Measurements from ENCODE around the gene LASP1NB.

LASP1NB gene

GRCh38 chr17:38918129-38918913 lies 7.1 kb upstream of the LASP1NB start:
- H3K27ac ChIP-seq, result peak overlapping the region in 1 of 2 donors; percentile 83
- H3K36me3 ChIP-seq, result peaks cover 47% of the 10 kb centered on the region
- no peak overlapping the region for H3K4me3 ChIP-seq
- TF ChIP-seq CTCF (IDR thresholded peaks at IDR 0.05), result no peak
- peaks cover 5 to 43% of the 10 kb centered on the region in 2 donors for H3K4me1 ChIP-seq (ENCODE audit: control insufficient read depth in 1 of 2, low read depth in 2 of 2)
- no peak for DNase-seq (ENCODE audit: low spot score)
- no peaks in the 10 kb centered on the region for H3K27me3 ChIP-seq (replicated peaks; ENCODE audit: insufficient read depth)
- no peak for ATAC-seq (ENCODE audit: insufficient number of reproducible peaks, low FRiP score, low read depth)
- H3K9me3 ChIP-seq, result no peaks in the 10 kb centered on the region

GRCh38 chr17:38918916-38919315 lies 6.5 kb upstream of the LASP1NB start:
- ATAC-seq (ENCODE audit: insufficient number of reproducible peaks, low FRiP score, low read depth) (no peak), DNase-seq (ENCODE audit: low spot score) (no peak)
- peak overlapping the region; percentile 6 to 83 for H3K27ac ChIP-seq
- peaks cover 5 to 44% of the 10 kb centered on the region in 2 donors for H3K4me1 ChIP-seq (ENCODE audit: control insufficient read depth in 1 of 2, low read depth in 2 of 2)
- no peaks in the 10 kb centered on the region for H3K9me3 ChIP-seq
- H3K27me3 ChIP-seq (replicated peaks; ENCODE audit: insufficient read depth), result no peaks in the 10 kb centered on the region
- H3K36me3 ChIP-seq, result peaks cover 46% of the 10 kb centered on the region
- no peak overlapping the region for H3K4me3 ChIP-seq
- no peak for TF ChIP-seq CTCF (IDR thresholded peaks at IDR 0.05)

GRCh38 chr17:38919316-38920078 lies 5.9 kb upstream of the LASP1NB start:
- TF ChIP-seq CTCF (IDR thresholded peaks at IDR 0.05), result no peak
- H3K36me3 ChIP-seq, result peaks cover 41% of the 10 kb centered on the region
- peaks cover 5 to 44% of the 10 kb centered on the region in 2 donors for H3K4me1 ChIP-seq (ENCODE audit: control insufficient read depth in 1 of 2, low read depth in 2 of 2)
- peak overlapping the region; percentile 74 to 83 for H3K27ac ChIP-seq
- H3K9me3 ChIP-seq, result no peaks in the 10 kb centered on the region
- H3K27me3 ChIP-seq (replicated peaks; ENCODE audit: insufficient read depth), result no peaks in the 10 kb centered on the region
- no peak overlapping the region for H3K4me3 ChIP-seq
- no peak for ATAC-seq (ENCODE audit: insufficient number of reproducible peaks, low FRiP score, low read depth)
- DNase-seq (ENCODE audit: low spot score), result no peak

DNA sequence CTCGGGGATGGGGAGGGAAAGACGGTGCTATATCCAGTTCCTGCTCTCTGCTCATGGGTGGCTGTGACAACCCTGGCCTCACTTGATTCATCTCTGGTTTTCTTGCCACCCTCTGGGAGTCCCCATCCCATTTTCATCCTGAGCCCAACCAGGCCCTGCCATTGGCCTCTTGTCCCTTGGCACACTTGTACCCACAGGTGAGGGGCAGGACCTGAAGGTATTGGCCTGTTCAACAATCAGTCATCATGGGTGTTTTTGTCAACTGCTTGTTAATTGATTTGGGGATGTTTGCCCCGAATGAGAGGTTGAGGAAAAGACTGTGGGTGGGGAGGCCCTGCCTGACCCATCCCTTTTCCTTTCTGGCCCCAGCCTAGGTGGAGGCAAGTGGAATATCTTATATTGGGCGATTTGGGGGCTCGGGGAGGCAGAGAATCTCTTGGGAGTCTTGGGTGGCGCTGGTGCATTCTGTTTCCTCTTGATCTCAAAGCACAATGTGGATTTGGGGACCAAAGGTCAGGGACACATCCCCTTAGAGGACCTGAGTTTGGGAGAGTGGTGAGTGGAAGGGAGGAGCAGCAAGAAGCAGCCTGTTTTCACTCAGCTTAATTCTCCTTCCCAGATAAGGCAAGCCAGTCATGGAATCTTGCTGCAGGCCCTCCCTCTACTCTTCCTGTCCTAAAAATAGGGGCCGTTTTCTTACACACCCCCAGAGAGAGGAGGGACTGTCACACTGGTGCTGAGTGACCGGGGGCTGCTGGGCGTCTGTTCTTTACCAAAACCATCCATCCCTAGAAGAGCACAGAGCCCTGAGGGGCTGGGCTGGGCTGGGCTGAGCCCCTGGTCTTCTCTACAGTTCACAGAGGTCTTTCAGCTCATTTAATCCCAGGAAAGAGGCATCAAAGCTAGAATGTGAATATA lies 4.8 kb upstream of the LASP1NB start:
- no peak overlapping the region for H3K4me3 ChIP-seq
- no peaks in the 10 kb centered on the region for H3K9me3 ChIP-seq
- DNase-seq (ENCODE audit: low spot score) (no peak), ATAC-seq (ENCODE audit: insufficient number of reproducible peaks, low FRiP score, low read depth) (no peak)
- H3K36me3 ChIP-seq, result peaks cover 30% of the 10 kb centered on the region
- H3K27ac ChIP-seq, result peak overlapping the region; percentile 74 to 83
- no peak for TF ChIP-seq CTCF (IDR thresholded peaks at IDR 0.05)
- H3K27me3 ChIP-seq (replicated peaks; ENCODE audit: insufficient read depth), result no peaks in the 10 kb centered on the region
- peaks cover 9 to 52% of the 10 kb centered on the region in 2 donors for H3K4me1 ChIP-seq (ENCODE audit: control insufficient read depth in 1 of 2, low read depth in 2 of 2)
